HG02870 (cell line): ENCODE results near the gene POGZ.
"Not testable (repeated sequence)": the region's sequence is repeated elsewhere in the genome, so short reads cannot be mapped to it uniquely, and the experiment has no call there.

Experiments
- ATAC-seq: cut with Tn5 transposase; IDR thresholded peaks from one replicate; pipeline ENCODE4 v1.9.1; 2021; ENCODE audit warnings: mild to moderate bottlenecking, moderate library complexity; ENCODE audit not compliant: unreplicated experiment

POGZ gene

GRCh38 chr1:151478140-151478812 is 19.0 kb upstream of the POGZ start:
- ATAC-seq = no peak

GRCh38 chr1:151477066-151477465 is 17.8 kb upstream of the POGZ start:
- ATAC-seq = no peak

- ATAC-seq = no peak
Measured at GRCh38 chr1:151476083-151476482, 16.8 kb upstream of the POGZ start.

GRCh38 chr1:151475175-151475574 is 15.9 kb upstream of the POGZ start:
- peak; percentile 90 for ATAC-seq

GRCh38 chr1:151474745-151475144 is 15.5 kb upstream of the POGZ start:
- no peak for ATAC-seq

GRCh38 chr1:151472856-151473731 is 13.8 kb upstream of the POGZ start:
- no peak for ATAC-seq

GRCh38 chr1:151465026-151465425 is 5.7 kb upstream of the POGZ start:
- no peak for ATAC-seq

GRCh38 chr1:151461694-151462093 is 2.4 kb upstream of the POGZ start:
- ATAC-seq = no peak

- peak; percentile 11 for ATAC-seq
Measured at GRCh38 chr1:151458802-151459330, 428 bp downstream of the POGZ start.

- peak; percentile 39 for ATAC-seq
Measured at GRCh38 chr1:151457911-151458801, 1.1 kb downstream of the POGZ start.

GRCh38 chr1:151455966-151456365 is 3.3 kb downstream of the POGZ start:
- no peak for ATAC-seq

GRCh38 chr1:151455231-151455630 is 4.1 kb downstream of the POGZ start:
- no peak for ATAC-seq

GRCh38 chr1:151447696-151448095 is 11.6 kb downstream of the POGZ start:
- ATAC-seq = no peak

GRCh38 chr1:151444783-151445177 is 14.5 kb downstream of the POGZ start:
- no peak for ATAC-seq

- ATAC-seq = peak; percentile 55
Measured at GRCh38 chr1:151443846-151444782, 15.2 kb downstream of the POGZ start.

- not testable (repeated sequence) for ATAC-seq
Measured at GRCh38 chr1:151437396-151437795, 21.9 kb downstream of the POGZ start.

- ATAC-seq = no peak
Measured at GRCh38 chr1:151436985-151437384, 22.3 kb downstream of the POGZ start.

- no peak for ATAC-seq
Measured at GRCh38 chr1:151435174-151435573, 24.1 kb downstream of the POGZ start.

- ATAC-seq = not testable (repeated sequence)
Measured at GRCh38 chr1:151433827-151434226, 25.5 kb downstream of the POGZ start.

GRCh38 chr1:151428068-151428467 is 31.2 kb downstream of the POGZ start:
- ATAC-seq = no peak
